Tibial nerve (tissue), 4 donors: Measurements from ENCODE around the gene TMEM129. TPM values are rescaled to one million over a fixed set of nuclear protein-coding genes. Genes with fewer than 3 reads are reported as not detected.
A peak's percentile ranks its signal among the peaks of the same experiment; 100 is the strongest.

Experiments used
- DNase-seq, 2 donors: peaks; one replicate each; pipeline ENCODE4 v3.0.0-alpha.2; 2019; ENCODE audit warnings: low spot score in 2 of 2
- H3K27ac ChIP-seq, 4 donors: fragments of 200-600 bp; sonication (generic) in 3 of 4; one replicate each; pipeline ENCODE4 v1.5.1; 2017 to 2019; ENCODE audit warnings: mild to moderate bottlenecking in 1 of 4
- H3K27me3 ChIP-seq, 2 donors: fragments of 200-600 bp; sonication (generic) in 1 of 2; one replicate each; pipeline versions ENCODE4 v1.5.1 to v1.6.0; 2017 to 2019
- H3K36me3 ChIP-seq, 3 donors: fragments of 200-600 bp; sonication (generic); one replicate each; pipeline ENCODE4 v1.5.1; 2018 to 2019
- H3K4me1 ChIP-seq, 4 donors: fragments of 200-600 bp; sonication (generic) in 3 of 4; one replicate each; pipeline ENCODE4 v1.5.1; 2017 to 2019
- H3K4me3 ChIP-seq, 4 donors: fragments of 200-600 bp; sonication (generic) in 3 of 4; one replicate each; pipeline ENCODE4 v1.5.1; 2017 to 2019; ENCODE audit warnings: mild to moderate bottlenecking in 1 of 4, moderate library complexity in 1 of 4
- H3K9me3 ChIP-seq, 4 donors: fragments of 200-600 bp; sonication (generic) in 3 of 4; one replicate each; pipeline ENCODE4 v1.5.1; 2017 to 2019
- CTCF ChIP-seq, 5 experiments: fragments of 200-600 bp in 3 of 5; fragments of 450-650 bp in 2 of 5; sonication (generic) in 3 of 5; IDR thresholded peaks; one replicate each; pipeline ENCODE4 v1.5.1; 2016 to 2019; ENCODE audit warnings: antibody characterized with exemption in 5 of 5, mild to moderate bottlenecking in 3 of 5, moderate library complexity in 2 of 5
- EP300 ChIP-seq, 2 donors: sonication (generic); formaldehyde crosslinking; IDR thresholded peaks; one replicate each; pipeline ENCODE4 v1.6.1; 2017; ENCODE audit warnings: antibody characterized with exemption in 2 of 2, mild to moderate bottlenecking in 1 of 2
- POLR2A ChIP-seq, 2 donors: fragments of 450-650 bp; IDR thresholded peaks; one replicate each; pipeline ENCODE4 v1.6.1; 2017; ENCODE audit warnings: antibody characterized with exemption in 2 of 2, mild to moderate bottlenecking in 2 of 2, moderate library complexity in 2 of 2
- WGBS, 2 donors: methylation state at CpG; one replicate each; pipeline ENCODE4 v1.1.5; 2018; 5-methylcytosine and 5-hydroxymethylcytosine counted together
- total RNA-seq, 4 donors: library from RNA; depleted of rRNA; stranded (reverse); fragments of >200 nt; gene quantifications; one replicate each; pipeline ENCODE4 v1.1.0, GENCODE V29; 2016

TMEM129 gene
- total RNA-seq, 4 donors from 2014 or later, result 60.1 to 88.5 (median 82.2) TPM

- DNase-seq, result no peak
- H3K27me3 ChIP-seq, result no peaks in the 10 kb centered on the region
- H3K4me3 ChIP-seq, result no peak overlapping the region
- no peaks in the 10 kb centered on the region for H3K9me3 ChIP-seq
- no peak for TF ChIP-seq CTCF (IDR thresholded peaks at IDR 0.05)
- TF ChIP-seq POLR2A (IDR thresholded peaks at IDR 0.05), result no peak
- TF ChIP-seq EP300 (IDR thresholded peaks at IDR 0.05), result no peak
- H3K4me1 ChIP-seq, result peaks cover 0 to 31% (median 7%) of the 10 kb centered on the region in 4 donors
- H3K36me3 ChIP-seq, result peaks cover 0 to 42% (median 0%) of the 10 kb centered on the region in 3 donors
- H3K27ac ChIP-seq, result no peak overlapping the region
- 89 to 97% methylated on average over 10 to 16 of the region's 16 CpGs for WGBS, 2 donors
These were observed 9.5 kb upstream of the TMEM129 start for GRCh38 chr4:1730532-1731135.

GRCh38 chr4:1728061-1728980 is 7.2 kb upstream of the TMEM129 start:
- H3K27ac ChIP-seq, result peak overlapping the region in 2 of 4 donors; percentile 30 to 44
- WGBS, 2 donors, result 90 to 94% methylated on average over 27 to 31 of the region's 31 CpGs

GRCh38 chr4:1727117-1728031 is 6.3 kb upstream of the TMEM129 start:
- peak overlapping the region in 1 of 4 donors; percentile 3 for H3K4me3 ChIP-seq
- peak overlapping the region in 2 of 4 donors; percentile 34 to 46 for H3K27ac ChIP-seq
- peaks cover 0 to 32% (median 7%) of the 10 kb centered on the region in 4 donors for H3K4me1 ChIP-seq
- TF ChIP-seq POLR2A (IDR thresholded peaks at IDR 0.05) (no peak), EP300 (IDR thresholded peaks at IDR 0.05) (no peak), CTCF (IDR thresholded peaks at IDR 0.05) (no peak)
- no peaks in the 10 kb centered on the region for H3K9me3 ChIP-seq
- no peaks in the 10 kb centered on the region for H3K27me3 ChIP-seq
- 67 to 72% methylated on average over 17 to 18 of the region's 18 CpGs for WGBS, 2 donors
- peaks cover 0 to 44% (median 0%) of the 10 kb centered on the region in 3 donors for H3K36me3 ChIP-seq
- DNase-seq, result peak; percentile 27 to 49

More at GRCh38 chr4:1728061-1728980, 7.2 kb upstream of the TMEM129 start:
- Histone ChIP-seq H3K27me3 (no peaks in the 10 kb centered on the region), H3K4me3 (peak overlapping the region in 1 of 4 donors; percentile 3), H3K4me1 (peaks cover 0 to 31% (median 7%) of the 10 kb centered on the region in 4 donors), H3K36me3 (peaks cover 0 to 44% (median 0%) of the 10 kb centered on the region in 3 donors), H3K9me3 (no peaks in the 10 kb centered on the region)
- TF ChIP-seq CTCF (IDR thresholded peaks at IDR 0.05) (no peak), POLR2A (IDR thresholded peaks at IDR 0.05) (no peak), EP300 (IDR thresholded peaks at IDR 0.05) (no peak)
- DNase-seq, result no peak

- WGBS, 2 donors, result 51 to 55% methylated on average over 12 to 16 of the region's 17 CpGs
- TF ChIP-seq CTCF (IDR thresholded peaks at IDR 0.05), result peak; percentile 89 to 96 (median 95)
- no peak for TF ChIP-seq EP300 (IDR thresholded peaks at IDR 0.05)
- no peak for TF ChIP-seq POLR2A (IDR thresholded peaks at IDR 0.05)
- H3K27ac ChIP-seq, result peak overlapping the region in 2 of 4 donors; percentile 34 to 46
These were observed 5.2 kb upstream of the TMEM129 start for GRCh38 chr4:1726146-1726934.

More at GRCh38 chr4:1726146-1726934, 5.2 kb upstream of the TMEM129 start:
- Histone ChIP-seq H3K9me3 (no peaks in the 10 kb centered on the region), H3K4me1 (peaks cover 0 to 42% (median 16%) of the 10 kb centered on the region in 4 donors), H3K4me3 (no peak overlapping the region), H3K36me3 (peaks cover 0 to 37% (median 0%) of the 10 kb centered on the region in 3 donors), H3K27me3 (no peaks in the 10 kb centered on the region)
- DNase-seq, result peak; percentile 87 to 94
